Urinary bladder (tissue), 4 donors: ENCODE results near the gene GMDS. TPM values are rescaled to one million over a fixed set of nuclear protein-coding genes. Genes with fewer than 3 reads are reported as not detected.
A peak's percentile ranks its signal among the peaks of the same experiment; 100 is the strongest.

Source experiments
- DNase-seq: peaks from one replicate; pipeline ENCODE4 v3.0.0-alpha.2; 2015; ENCODE audit errors: extremely low spot score
- H3K27ac ChIP-seq: one replicate; pipeline ENCODE4 v1.5.1; 2013; ENCODE audit warnings: low read depth, mild to moderate bottlenecking, moderate library complexity
- H3K36me3 ChIP-seq: one replicate; pipeline ENCODE4 v1.6.1; 2013; ENCODE audit warnings: mild to moderate bottlenecking, moderate library complexity; ENCODE audit not compliant: insufficient read depth
- H3K4me1 ChIP-seq: one replicate; pipeline ENCODE4 v1.6.1; 2013; ENCODE audit warnings: mild to moderate bottlenecking, moderate library complexity; ENCODE audit not compliant: insufficient read depth
- H3K4me3 ChIP-seq: one replicate; pipeline ENCODE4 v1.5.1; 2013; ENCODE audit warnings: low read depth, low read length
- WGBS: extraction: QIAGEN DNeasy Blood & Tissue Kit; methylation state at CpG from one replicate; pipeline ENCODE4 v1.1.7; 2013; 5-methylcytosine and 5-hydroxymethylcytosine counted together
- polyA plus RNA-seq: library from polyadenylated mRNA; stranded (reverse); fragments of 200-250 nt; gene quantifications from one replicate; pipeline ENCODE4 v1.2.3, GENCODE V29; 2013
- total RNA-seq: library from RNA; depleted of rRNA; stranded (reverse); fragments of >200 nt; gene quantifications from one replicate; pipeline ENCODE4 v1.2.3, GENCODE V29; 2014
- donor health status: healthy with polysubstance abuse.
- donor health status: healthy.

The GMDS gene
- total and polyA plus RNA-seq, 2 donors, result 7.5 to 10.7 TPM

DNA sequence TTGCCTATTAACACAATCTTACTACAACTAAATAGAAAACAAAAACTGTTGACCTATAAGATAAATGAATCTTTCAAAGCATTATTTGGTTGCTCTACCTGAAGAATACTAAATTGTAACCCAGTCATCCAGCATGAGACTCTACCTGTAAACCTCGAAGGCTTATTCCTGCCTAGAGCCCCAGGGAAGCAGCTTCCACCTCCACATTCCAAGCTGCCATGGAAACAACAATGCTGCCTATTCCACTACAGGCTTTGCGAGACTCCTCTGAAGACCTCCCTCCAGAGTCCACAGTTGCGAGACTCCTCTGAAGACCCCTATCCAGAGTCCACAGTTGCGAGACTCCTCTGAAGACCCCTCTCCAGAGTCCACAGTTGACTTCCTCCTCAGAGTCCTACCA is 15.7 kb downstream of the GMDS start:
- H3K36me3 ChIP-seq, result no peaks in the 10 kb centered on the region
- H3K27ac ChIP-seq, result no peak overlapping the region
- 90% methylated on average over 4 of the region's 4 CpGs for WGBS
- DNase-seq, result no peak
- peaks cover 2% of the 10 kb centered on the region for H3K4me1 ChIP-seq
- H3K4me3 ChIP-seq, result no peak overlapping the region

DNA sequence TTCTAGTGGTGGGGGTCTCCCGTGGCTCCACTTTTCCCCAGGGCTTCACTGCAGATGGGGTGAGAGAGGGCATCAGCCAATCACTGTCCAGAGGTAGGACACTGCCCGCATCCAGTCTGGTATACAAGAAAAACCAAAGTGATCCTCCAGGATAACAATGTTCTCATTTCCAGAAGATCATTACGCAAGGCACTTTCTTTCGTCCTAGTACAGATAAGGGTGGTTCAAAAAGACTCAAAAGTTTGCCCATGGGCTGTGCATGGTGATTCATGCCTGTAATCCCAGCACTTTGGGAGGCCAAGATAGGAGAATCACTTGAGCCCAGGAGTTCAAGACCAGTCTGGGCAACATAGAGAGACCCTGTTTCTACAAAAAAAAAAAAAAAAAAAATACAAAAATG is 16.4 kb downstream of the GMDS start:
- Histone ChIP-seq H3K4me3 (no peak overlapping the region), H3K27ac (no peak overlapping the region), H3K36me3 (no peaks in the 10 kb centered on the region), H3K4me1 (peaks cover 2% of the 10 kb centered on the region)
- DNase-seq, result no peak
- WGBS, result 91% methylated on average over 4 of the region's 4 CpGs

DNA sequence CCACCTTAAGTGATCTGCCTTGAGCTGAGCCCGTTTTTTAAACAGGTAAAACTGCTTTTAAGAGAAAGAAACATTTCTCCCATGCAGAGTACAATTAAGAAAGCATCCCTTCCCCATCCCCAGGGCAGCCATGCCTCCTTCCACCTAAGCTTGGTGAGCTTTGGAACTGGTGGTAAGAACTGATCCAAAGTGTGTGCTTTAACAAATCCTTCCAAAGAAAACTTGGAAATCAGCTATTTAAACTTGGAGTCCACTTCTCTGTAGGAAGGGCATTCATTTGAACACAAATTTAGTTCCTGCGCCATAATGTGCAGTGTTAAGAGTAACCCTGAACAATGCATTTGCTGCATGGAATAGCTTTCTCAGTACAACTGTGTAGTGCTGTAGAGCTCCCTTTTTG is 17.0 kb downstream of the GMDS start:
- H3K27ac ChIP-seq, result no peak overlapping the region
- no peaks in the 10 kb centered on the region for H3K36me3 ChIP-seq
- H3K4me3 ChIP-seq, result no peak overlapping the region
- no peak for DNase-seq
- 85% methylated on average over 2 of the region's 2 CpGs for WGBS
- H3K4me1 ChIP-seq, result peaks cover 2% of the 10 kb centered on the region

DNA sequence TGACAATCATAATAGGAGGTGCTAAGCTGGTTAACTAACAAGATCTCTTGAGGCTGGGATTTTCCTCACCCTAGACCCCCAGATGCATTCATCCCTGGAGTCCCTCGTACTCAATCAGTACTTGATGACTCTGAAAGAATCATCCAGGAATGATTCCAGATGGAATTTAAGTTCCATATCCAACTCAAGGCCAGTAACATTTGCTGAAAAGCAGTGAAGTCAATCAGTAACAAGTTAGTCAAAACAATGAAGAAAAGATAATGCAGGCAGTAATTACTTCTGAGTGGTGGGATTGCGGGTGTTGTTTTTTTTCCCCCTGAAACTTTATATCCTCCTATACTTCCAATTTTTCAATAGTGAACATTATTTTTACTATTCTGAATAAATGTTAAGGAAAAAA is 18.6 kb downstream of the GMDS start:
- Histone ChIP-seq H3K36me3 (no peaks in the 10 kb centered on the region), H3K4me3 (no peak overlapping the region), H3K27ac (no peak overlapping the region), H3K4me1 (peaks cover 2% of the 10 kb centered on the region)
- DNase-seq, result no peak
- 93% methylated on average over 2 of the region's 2 CpGs for WGBS

DNA sequence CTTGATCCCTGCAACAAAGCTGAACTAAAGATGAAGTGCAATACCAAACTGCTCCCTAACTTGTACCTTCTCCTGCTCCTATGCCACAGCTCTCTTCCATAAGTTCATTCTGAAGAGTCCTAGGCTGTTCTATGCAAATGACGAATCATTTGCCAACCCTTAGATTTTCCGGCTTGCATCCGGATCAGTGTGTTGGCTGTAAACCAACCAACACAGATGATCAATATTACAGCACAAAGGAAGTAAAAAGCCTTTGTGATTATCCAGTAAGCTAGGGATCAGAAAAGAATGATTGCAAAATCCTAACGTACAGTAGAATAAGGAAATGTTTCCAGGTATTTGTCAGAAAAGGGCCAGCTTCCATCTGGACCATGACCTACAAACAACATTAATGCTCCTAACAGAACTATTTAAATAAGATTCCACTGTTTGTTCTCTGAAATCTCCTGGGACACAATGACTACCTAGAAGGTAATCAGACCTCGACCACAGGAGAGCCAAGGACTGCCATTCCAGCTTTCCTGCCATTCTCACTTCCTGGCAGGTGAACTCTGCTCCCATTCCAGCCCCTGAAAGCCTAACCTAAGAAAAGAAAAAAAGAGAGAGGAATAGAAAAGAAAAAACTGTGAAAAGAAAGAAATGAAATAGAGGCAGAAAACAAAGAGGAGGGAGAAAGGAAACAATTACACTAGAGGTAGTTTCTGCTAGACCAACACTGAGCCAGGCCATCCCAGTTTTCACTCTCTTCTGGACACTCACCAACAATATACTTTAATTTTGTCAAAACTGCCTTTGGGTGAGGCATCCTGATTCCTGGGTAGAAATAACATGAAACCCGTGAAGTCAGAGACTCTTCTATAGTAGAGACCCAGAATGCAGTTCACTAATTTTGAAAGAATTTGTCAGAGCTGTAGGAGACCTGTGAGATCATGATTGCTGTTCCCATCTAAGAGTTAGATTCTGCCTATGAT is 19.7 kb downstream of the GMDS start:
- DNase-seq, result no peak
- 62% methylated on average over 6 of the region's 6 CpGs for WGBS
- Histone ChIP-seq H3K4me3 (no peak overlapping the region), H3K36me3 (no peaks in the 10 kb centered on the region), H3K4me1 (peaks cover 2% of the 10 kb centered on the region), H3K27ac (no peak overlapping the region)

DNA sequence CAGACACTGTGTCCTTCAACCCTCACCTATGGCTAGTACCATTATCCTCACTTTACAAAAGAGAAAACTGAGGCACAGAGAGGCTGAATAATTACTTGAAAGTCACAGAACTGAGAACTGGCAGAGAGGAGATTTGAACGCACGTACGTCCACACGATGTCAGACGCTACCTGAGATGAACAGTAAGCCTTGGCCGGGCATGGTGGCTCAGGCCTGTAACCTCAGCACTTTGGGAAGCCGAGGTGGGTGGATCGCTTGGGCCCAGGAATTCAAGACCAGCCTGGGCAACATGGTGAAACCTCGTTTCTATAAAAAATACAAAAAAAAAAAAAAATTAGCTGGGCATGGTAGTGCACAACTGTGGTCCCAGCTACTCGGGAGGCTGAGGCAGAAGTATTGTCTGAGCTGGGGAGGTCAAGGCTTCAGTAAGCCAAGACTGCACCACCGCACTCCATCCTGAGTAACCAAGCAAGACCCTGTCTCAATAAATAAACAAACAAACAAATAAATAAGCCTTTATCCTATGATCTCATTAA is 20.5 kb downstream of the GMDS start:
- H3K27ac ChIP-seq, result no peak overlapping the region
- H3K36me3 ChIP-seq, result no peaks in the 10 kb centered on the region
- H3K4me1 ChIP-seq, result peaks cover 2% of the 10 kb centered on the region
- no peak for DNase-seq
- 94% methylated on average over 11 of the region's 11 CpGs for WGBS
- no peak overlapping the region for H3K4me3 ChIP-seq

- Histone ChIP-seq H3K36me3 (no peaks in the 10 kb centered on the region), H3K4me3 (peak overlapping the region; percentile 43), H3K27ac (no peak overlapping the region), H3K4me1 (peaks cover 2% of the 10 kb centered on the region)
- WGBS, result 64% methylated on average over 6 of the region's 6 CpGs
- no peak for DNase-seq
These were observed 23.0 kb downstream of the GMDS start for GRCh38 chr6:2222275-2222842.

GRCh38 chr6:2221726-2222274 is 23.6 kb downstream of the GMDS start:
- H3K4me1 ChIP-seq, result peaks cover 2% of the 10 kb centered on the region
- no peaks in the 10 kb centered on the region for H3K36me3 ChIP-seq
- H3K4me3 ChIP-seq, result peak overlapping the region; percentile 43
- WGBS, result 67% methylated on average over 6 of the region's 6 CpGs
- H3K27ac ChIP-seq, result no peak overlapping the region
- no peak for DNase-seq

DNA sequence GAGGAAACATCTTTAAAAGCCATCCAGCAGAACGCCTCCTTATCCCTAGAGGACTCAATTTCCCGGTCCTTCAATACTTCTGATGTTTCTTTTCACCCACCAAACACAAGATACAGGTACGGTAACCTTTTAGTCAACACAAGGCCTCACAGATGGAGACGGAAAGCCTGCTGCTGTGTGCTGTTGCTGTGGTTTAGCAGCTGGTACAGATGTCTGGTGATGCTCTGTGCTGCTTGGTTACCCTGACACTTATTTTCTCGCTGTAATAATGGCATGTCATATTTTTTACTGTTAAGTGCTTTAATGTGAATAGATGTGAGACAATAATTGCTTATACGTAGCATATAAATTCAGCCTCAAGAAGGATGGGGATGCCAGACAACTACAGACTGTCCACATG is 25.3 kb downstream of the GMDS start:
- no peak overlapping the region for H3K4me3 ChIP-seq
- no peaks in the 10 kb centered on the region for H3K4me1 ChIP-seq
- H3K36me3 ChIP-seq, result no peaks in the 10 kb centered on the region
- DNase-seq, result no peak
- H3K27ac ChIP-seq, result no peak overlapping the region
- 92% methylated on average over 6 of the region's 6 CpGs for WGBS

DNA sequence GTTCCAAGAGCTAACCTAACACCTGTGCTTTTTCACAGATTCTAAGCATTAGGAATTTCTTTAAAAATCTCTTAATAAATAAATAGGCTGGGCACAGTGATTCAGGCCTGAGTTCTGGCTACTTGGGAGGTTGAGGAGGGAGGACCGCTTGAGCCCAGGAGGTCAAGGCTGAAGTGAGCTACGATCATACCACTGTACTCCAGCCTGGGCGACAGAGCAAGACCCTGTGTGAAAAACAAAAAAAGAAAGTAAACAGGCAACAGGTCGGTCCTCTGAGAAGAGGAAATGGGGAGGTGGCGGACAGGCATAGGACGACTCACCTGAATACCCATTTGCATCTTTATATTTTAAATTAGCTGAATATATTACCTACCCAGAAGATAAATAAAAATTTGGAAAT is 26.5 kb downstream of the GMDS start:
- DNase-seq, result no peak
- 95% methylated on average over 6 of the region's 6 CpGs for WGBS
- no peaks in the 10 kb centered on the region for H3K36me3 ChIP-seq

DNA sequence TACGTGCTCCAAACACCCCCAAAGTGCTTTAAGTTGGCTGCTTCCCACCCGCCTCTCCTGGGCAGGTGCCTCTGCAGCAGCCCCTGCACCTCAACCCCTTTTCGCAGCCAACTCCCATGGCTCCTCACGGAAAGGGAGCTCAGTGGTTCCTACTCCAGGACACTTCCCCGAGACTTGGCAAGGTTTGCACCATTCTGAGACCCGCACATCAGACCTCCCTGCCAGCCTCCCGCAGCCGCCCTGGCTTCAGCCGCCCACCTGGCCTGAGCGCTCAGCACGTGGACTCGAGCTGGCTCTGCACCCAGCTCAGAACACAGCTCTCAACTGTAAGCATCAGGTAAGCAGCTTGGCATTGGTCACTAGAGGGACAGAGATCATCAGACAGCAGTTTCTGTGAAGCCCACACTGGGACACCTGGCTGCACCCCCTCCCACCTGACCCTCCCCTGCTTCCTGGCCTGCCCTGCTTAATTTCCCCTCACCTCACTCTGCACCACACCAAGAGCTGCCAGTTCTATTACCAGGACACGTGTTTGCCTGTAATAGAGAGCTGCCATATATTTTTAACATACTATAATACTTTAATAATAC is 28.5 kb downstream of the GMDS start:
- Histone ChIP-seq H3K36me3 (no peaks in the 10 kb centered on the region), H3K4me3 (no peak overlapping the region), H3K27ac (no peak overlapping the region), H3K4me1 (no peaks in the 10 kb centered on the region)
- no peak for DNase-seq
- 93% methylated on average over 13 of the region's 13 CpGs for WGBS

More for the DNA sequence above, 26.5 kb downstream of the GMDS start:
- H3K27ac ChIP-seq, result no peak overlapping the region
- H3K4me1 ChIP-seq, result no peaks in the 10 kb centered on the region
- no peak overlapping the region for H3K4me3 ChIP-seq

DNA sequence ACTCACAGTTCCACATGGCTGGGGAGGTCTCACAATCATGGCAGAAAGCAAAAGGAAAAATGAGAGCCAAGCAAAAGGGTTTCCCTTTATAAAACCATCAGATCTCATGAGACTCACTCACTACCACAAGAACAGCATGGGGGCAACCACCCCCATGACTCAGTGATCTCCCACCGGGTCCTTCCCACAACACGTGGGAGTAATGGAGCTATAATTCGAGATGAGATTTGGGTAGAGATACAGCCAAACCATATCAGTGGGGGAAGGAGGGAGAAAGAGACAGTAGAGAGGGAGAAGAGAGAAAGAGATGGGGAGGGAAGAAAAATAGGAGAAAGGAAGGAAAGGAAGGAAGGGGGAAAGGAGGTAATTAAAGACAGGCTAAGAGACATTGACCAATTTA is 30.1 kb downstream of the GMDS start:
- DNase-seq, result no peak
- no peaks in the 10 kb centered on the region for H3K36me3 ChIP-seq
- H3K4me1 ChIP-seq, result no peaks in the 10 kb centered on the region
- WGBS, result 72% methylated on average over 3 of the region's 3 CpGs
- no peak overlapping the region for H3K27ac ChIP-seq
- H3K4me3 ChIP-seq, result no peak overlapping the region

GRCh38 chr6:2213086-2213485 is 32.3 kb downstream of the GMDS start:
- WGBS, result 73% methylated on average over 2 of the region's 2 CpGs
- no peak overlapping the region for H3K27ac ChIP-seq
- H3K4me3 ChIP-seq, result no peak overlapping the region
- H3K4me1 ChIP-seq, result no peaks in the 10 kb centered on the region
- H3K36me3 ChIP-seq, result no peaks in the 10 kb centered on the region
- DNase-seq, result no peak
